Smooth muscle cell (in vitro differentiated cells): ENCODE measurements around the gene SRRM2. TPM values are rescaled to one million over a fixed set of nuclear protein-coding genes. Genes with fewer than 3 reads are reported as not detected.

Experiments used
- DNase-seq: peaks from one replicate; lab custom pipeline; 2025; ENCODE audit not compliant: unreplicated experiment; lab: John Stamatoyannopoulos, UW
- H2AFZ ChIP-seq: fragments of 200-600 bp; sonication (generic); 2 replicates; pipeline ENCODE4 v1.6.0; 2016; ENCODE audit warnings: antibody characterized with exemption, low read depth, mild to moderate bottlenecking
- H3F3A ChIP-seq: fragments of 200-600 bp; sonication (generic); 2 replicates; pipeline ENCODE4 v1.6.0; 2017; ENCODE audit warnings: antibody characterized with exemption, low read depth
- H3K27ac ChIP-seq: fragments of 200-600 bp; sonication (generic); 2 replicates; pipeline ENCODE4 v1.5.1; 2016; ENCODE audit warnings: low read depth, mild to moderate bottlenecking
- H3K27me3 ChIP-seq: fragments of 200-600 bp; sonication (generic); 2 replicates; pipeline ENCODE4 v1.6.1; 2016; ENCODE audit warnings: low read depth, mild to moderate bottlenecking
- H3K36me3 ChIP-seq: fragments of 200-600 bp; sonication (generic); 2 replicates; pipeline ENCODE4 v1.5.1; 2016; ENCODE audit warnings: low read depth
- H3K4me1 ChIP-seq: fragments of 200-600 bp; sonication (generic); 2 replicates; pipeline ENCODE4 v1.5.1; 2016; ENCODE audit warnings: low read depth
- H3K4me2 ChIP-seq: fragments of 200-600 bp; sonication (generic); 2 replicates; pipeline ENCODE4 v1.6.0; 2016; ENCODE audit warnings: mild to moderate bottlenecking
- H3K4me3 ChIP-seq: fragments of 200-600 bp; sonication (generic); 2 replicates; pipeline ENCODE4 v1.5.1; 2016; ENCODE audit warnings: mild to moderate bottlenecking
- H3K79me2 ChIP-seq: fragments of 200-600 bp; sonication (generic); 2 replicates; pipeline ENCODE4 v1.6.0; 2016; ENCODE audit warnings: low read depth, mild to moderate bottlenecking
- H3K9ac ChIP-seq: fragments of 200-600 bp; sonication (generic); 2 replicates; pipeline ENCODE4 v1.6.0; 2016; ENCODE audit warnings: low read depth
- H3K9me3 ChIP-seq: fragments of 200-600 bp; sonication (generic); replicated peaks from 2 replicates; pipeline ENCODE4 v1.5.1; 2016; ENCODE audit warnings: low read depth
- H4K20me1 ChIP-seq: fragments of 200-600 bp; sonication (generic); 2 replicates; pipeline ENCODE4 v1.6.0; 2016; ENCODE audit warnings: low read depth
- CTCF ChIP-seq: fragments of 200-600 bp; sonication (generic); IDR thresholded peaks from 2 replicates; pipeline ENCODE4 v1.5.1; 2017; ENCODE audit warnings: borderline replicate concordance, mild to moderate bottlenecking, antibody characterized with exemption; ENCODE audit not compliant: insufficient read depth, poor library complexity, severe bottlenecking
- WGBS: methylation state at CpG from one replicate; pipeline ENCODE4 v1.1.7; 2016; ENCODE audit warnings: low lambda C conversion rate; 5-methylcytosine and 5-hydroxymethylcytosine counted together
- polyA plus RNA-seq: library from polyadenylated mRNA; unstranded; fragments of >200 nt; fragmentation: Nextera tagmentation; extraction: Ambion mirVana; gene quantifications from 2 replicates; pipeline ENCODE4 v1.2.1, GENCODE V29; 2016
- total RNA-seq: library from RNA; depleted of rRNA; stranded (reverse); fragments of >200 nt; gene quantifications from 2 replicates; pipeline ENCODE4 v1.2.3, GENCODE V29; 2014

The SRRM2 gene
- total and polyA plus RNA-seq, 2 experiments from 2014 or later, result 125 to 280 TPM

GRCh38 chr16:2778630-2778958, 26.2 kb downstream of the SRRM2 start:
- peak overlapping the region; percentile 100 for H3K9ac ChIP-seq
- TF ChIP-seq CTCF, result no peak
- H3K36me3 ChIP-seq, result no peaks in the 10 kb centered on the region
- 97% methylated on average over 12 of the region's 12 CpGs for WGBS
- H3K4me2 ChIP-seq, result peak overlapping the region; percentile 98
- H4K20me1 ChIP-seq, result peaks cover 22% of the 10 kb centered on the region
- no peaks in the 10 kb centered on the region for H3K27me3 ChIP-seq
- peak overlapping the region; percentile 100 for H3K4me3 ChIP-seq
- H3K27ac ChIP-seq, result peak overlapping the region; percentile 100
- no peaks in the 10 kb centered on the region for H3K9me3 ChIP-seq
- H3K79me2 ChIP-seq, result peaks cover 38% of the 10 kb centered on the region
- H3F3A ChIP-seq, result peaks cover 15% of the 10 kb centered on the region
- H3K4me1 ChIP-seq, result peaks cover 15% of the 10 kb centered on the region
- H2AFZ ChIP-seq, result no peak overlapping the region
- DNase-seq, result no peak

GRCh38 chr16:2779151-2779920, 26.9 kb downstream of the SRRM2 start:
- H3K36me3 ChIP-seq, result no peaks in the 10 kb centered on the region
- no peak for DNase-seq
- no peak overlapping the region for H3K9ac ChIP-seq
- peaks cover 16% of the 10 kb centered on the region for H4K20me1 ChIP-seq
- no peak for TF ChIP-seq CTCF
- H3K4me3 ChIP-seq, result no peak overlapping the region
- H2AFZ ChIP-seq, result no peak overlapping the region
- H3K79me2 ChIP-seq, result peaks cover 33% of the 10 kb centered on the region
- no peaks in the 10 kb centered on the region for H3K9me3 ChIP-seq
- H3K4me2 ChIP-seq, result no peak overlapping the region
- H3K4me1 ChIP-seq, result peaks cover 15% of the 10 kb centered on the region
- no peak overlapping the region for H3K27ac ChIP-seq
- no peaks in the 10 kb centered on the region for H3K27me3 ChIP-seq
- 95% methylated on average over 23 of the region's 23 CpGs for WGBS
- H3F3A ChIP-seq, result peaks cover 10% of the 10 kb centered on the region

GRCh38 chr16:2779978-2780898, 27.8 kb downstream of the SRRM2 start:
- DNase-seq, result no peak

More at GRCh38 chr16:2779978-2780898, 27.8 kb downstream of the SRRM2 start:
- H3K27ac ChIP-seq, result no peak overlapping the region
- peaks cover 15% of the 10 kb centered on the region for H4K20me1 ChIP-seq
- no peak overlapping the region for H2AFZ ChIP-seq
- no peaks in the 10 kb centered on the region for H3K36me3 ChIP-seq
- H3K27me3 ChIP-seq, result no peaks in the 10 kb centered on the region
- peaks cover 6% of the 10 kb centered on the region for H3F3A ChIP-seq
- no peak overlapping the region for H3K9ac ChIP-seq
- H3K79me2 ChIP-seq, result peaks cover 27% of the 10 kb centered on the region
- WGBS, result 74% methylated on average over 17 of the region's 17 CpGs
- no peak overlapping the region for H3K4me2 ChIP-seq
- no peak for TF ChIP-seq CTCF
- peaks cover 15% of the 10 kb centered on the region for H3K4me1 ChIP-seq
- no peaks in the 10 kb centered on the region for H3K9me3 ChIP-seq
- no peak overlapping the region for H3K4me3 ChIP-seq
